Chondrocyte (in vitro differentiated cells): Measurements from ENCODE around the gene KAT6B. TPM values are rescaled to one million over a fixed set of nuclear protein-coding genes. Genes with fewer than 3 reads are reported as not detected.

Experiments
- DNase-seq: peaks from one replicate; pipeline ENCODE4 v3.0.0; 2021; ENCODE audit warnings: mixed read lengths, low spot score
- H3K27ac Mint-ChIP-seq: one replicate; pipeline ENCODE4 v1.8.0; 2021; ENCODE audit warnings: mild to moderate bottlenecking, moderate library complexity, mixed read lengths; ENCODE audit not compliant: unreplicated experiment
- H3K27me3 Mint-ChIP-seq: 2 replicates; pipeline ENCODE4 v1.8.0; 2021; ENCODE audit warnings: low read depth, mixed read lengths
- H3K36me3 Mint-ChIP-seq: 2 replicates; pipeline ENCODE4 v1.8.0; 2021; ENCODE audit warnings: low read depth, mixed read lengths
- H3K4me1 Mint-ChIP-seq: 2 replicates; pipeline ENCODE4 v1.8.0; 2021; ENCODE audit warnings: low read depth, mild to moderate bottlenecking, mixed read lengths
- H3K4me3 Mint-ChIP-seq: one replicate; pipeline ENCODE4 v1.8.0; 2021; ENCODE audit warnings: mild to moderate bottlenecking, moderate library complexity, mixed read lengths; ENCODE audit not compliant: unreplicated experiment
- H3K9me3 Mint-ChIP-seq: 2 replicates; pipeline ENCODE4 v1.8.0; 2021; ENCODE audit warnings: low read depth, mixed read lengths
- CTCF ChIP-seq: fragments of 200-600 bp; sonication (generic); IDR thresholded peaks from 2 replicates; pipeline ENCODE4 v1.5.0; 2021; ENCODE audit warnings: antibody characterized with exemption, mild to moderate bottlenecking, moderate library complexity
- total RNA-seq: library from RNA; stranded (reverse); gene quantifications from 3 replicates; pipeline ENCODE4 v1.2.1, GENCODE V29; 2021

KAT6B gene
- total RNA-seq, 1 donor from 2014 or later, result 20.8 TPM

GRCh38 chr10:75014516-75015230, 188.3 kb downstream of the KAT6B start:
- Mint-ChIP-seq H3K4me3 (no peak overlapping the region), H3K27me3 (no peaks in the 10 kb centered on the region), H3K36me3 (peaks cover 6% of the 10 kb centered on the region), H3K4me1 (peaks cover 4% of the 10 kb centered on the region), H3K27ac (no peak overlapping the region), H3K9me3 (no peaks in the 10 kb centered on the region)
- DNase-seq, result no peak
- no peak for TF ChIP-seq CTCF

- no peak for DNase-seq
- no peaks in the 10 kb centered on the region for H3K27me3 Mint-ChIP-seq
- H3K36me3 Mint-ChIP-seq, result peaks cover 7% of the 10 kb centered on the region
- H3K9me3 Mint-ChIP-seq, result no peaks in the 10 kb centered on the region
- no peak overlapping the region for H3K27ac Mint-ChIP-seq
- no peak overlapping the region for H3K4me3 Mint-ChIP-seq
- TF ChIP-seq CTCF, result no peak
- peaks cover 4% of the 10 kb centered on the region for H3K4me1 Mint-ChIP-seq
Measured at GRCh38 chr10:75015442-75015841, 189.0 kb downstream of the KAT6B start.

GRCh38 chr10:75016325-75016724, 189.9 kb downstream of the KAT6B start:
- no peak for TF ChIP-seq CTCF
- no peak for DNase-seq
- no peaks in the 10 kb centered on the region for H3K9me3 Mint-ChIP-seq
- peaks cover 8% of the 10 kb centered on the region for H3K36me3 Mint-ChIP-seq
- H3K4me3 Mint-ChIP-seq, result no peak overlapping the region
- H3K27me3 Mint-ChIP-seq, result no peaks in the 10 kb centered on the region
- no peak overlapping the region for H3K27ac Mint-ChIP-seq
- H3K4me1 Mint-ChIP-seq, result peaks cover 4% of the 10 kb centered on the region

GRCh38 chr10:75018251-75018650, 191.9 kb downstream of the KAT6B start:
- Mint-ChIP-seq H3K36me3 (peaks cover 10% of the 10 kb centered on the region), H3K27ac (no peak overlapping the region), H3K27me3 (no peaks in the 10 kb centered on the region), H3K9me3 (no peaks in the 10 kb centered on the region), H3K4me1 (peaks cover 4% of the 10 kb centered on the region), H3K4me3 (no peak overlapping the region)
- no peak for DNase-seq
- no peak for TF ChIP-seq CTCF

- Mint-ChIP-seq H3K27me3 (no peaks in the 10 kb centered on the region), H3K27ac (no peak overlapping the region), H3K36me3 (peaks cover 10% of the 10 kb centered on the region), H3K4me1 (peaks cover 3% of the 10 kb centered on the region), H3K9me3 (no peaks in the 10 kb centered on the region), H3K4me3 (no peak overlapping the region)
- no peak for DNase-seq
- no peak for TF ChIP-seq CTCF
Measured at GRCh38 chr10:75018686-75019307, 192.4 kb downstream of the KAT6B start.
